ENCODE data around the gene BPIFA1. TPM values are rescaled to one million over a fixed set of nuclear protein-coding genes. Genes with fewer than 3 reads are reported as not detected.

BPIFA1 gene
- polyA plus RNA-seq, 1 experiment = not detected

DNA sequence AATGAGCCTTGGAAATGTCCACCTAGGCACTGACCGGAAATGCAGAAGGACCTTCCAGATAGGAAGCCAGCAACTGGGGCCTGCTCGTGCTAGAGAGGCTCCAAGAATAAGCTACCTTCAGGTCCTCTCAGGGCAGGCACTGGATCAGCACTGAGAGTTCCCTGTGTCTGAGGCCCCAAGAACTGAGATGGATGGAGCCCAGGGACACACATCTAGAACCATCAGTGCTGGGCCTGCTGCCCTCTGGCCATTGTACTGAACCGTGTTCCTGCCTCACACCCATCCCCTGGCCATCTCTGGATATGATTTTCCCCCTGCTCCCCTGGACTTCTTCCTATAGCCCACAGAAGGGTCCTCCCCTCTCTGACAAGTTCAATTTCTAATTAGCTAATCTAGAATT, 10.3 kb downstream of the BPIFA1 start:
- Histone ChIP-seq H3K27me3 (ENCODE audit: control insufficient read depth, insufficient read depth, low read length) (no peaks in the 10 kb centered on the region), H3K4me3 (ENCODE audit: low read depth, low read length) (no peak overlapping the region), H3K9me3 (ENCODE audit: control insufficient read depth, insufficient read depth, low read length) (no peaks in the 10 kb centered on the region), H3K27ac (ENCODE audit: low read depth, low read length) (no peak overlapping the region)
- POLR2A ChIA-PET = no interaction called here
- no peak for TF ChIP-seq CTCF (IDR thresholded peaks at IDR 0.05; ENCODE audit: low read depth, low read length)
- CTCF ChIA-PET = interaction anchor here (1.4 kb wide), 1 partner anchor 17 kb away, joined by 4 read pairs; no protein-coding TSS in a partner anchor
- DNase-seq (ENCODE audit: low read depth, low spot score) = no peak

DNA sequence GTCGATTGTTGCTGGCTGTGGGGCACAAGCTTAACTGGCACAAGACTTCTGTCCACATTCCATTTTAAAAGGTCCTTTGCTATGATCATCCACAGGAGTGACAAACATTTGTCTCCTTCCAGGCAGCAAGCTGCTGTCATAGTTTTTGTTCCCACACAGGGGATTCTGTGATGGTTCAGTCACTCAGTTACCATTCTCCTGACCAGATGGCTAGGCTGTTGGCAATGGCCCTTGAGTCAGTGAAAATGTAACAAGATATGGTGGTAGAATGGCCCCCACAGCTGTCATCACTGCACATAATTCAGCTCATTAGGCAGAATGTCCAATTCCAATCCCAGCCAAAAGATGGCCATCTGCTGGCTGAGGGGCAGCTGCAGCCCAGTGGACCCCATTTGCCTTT, 13.7 kb downstream of the BPIFA1 start:
- ChIA-PET POLR2A (no interaction called here), CTCF (no interaction called here)
- no peaks in the 10 kb centered on the region for H3K9me3 ChIP-seq (ENCODE audit: control insufficient read depth, insufficient read depth, low read length)

DNA sequence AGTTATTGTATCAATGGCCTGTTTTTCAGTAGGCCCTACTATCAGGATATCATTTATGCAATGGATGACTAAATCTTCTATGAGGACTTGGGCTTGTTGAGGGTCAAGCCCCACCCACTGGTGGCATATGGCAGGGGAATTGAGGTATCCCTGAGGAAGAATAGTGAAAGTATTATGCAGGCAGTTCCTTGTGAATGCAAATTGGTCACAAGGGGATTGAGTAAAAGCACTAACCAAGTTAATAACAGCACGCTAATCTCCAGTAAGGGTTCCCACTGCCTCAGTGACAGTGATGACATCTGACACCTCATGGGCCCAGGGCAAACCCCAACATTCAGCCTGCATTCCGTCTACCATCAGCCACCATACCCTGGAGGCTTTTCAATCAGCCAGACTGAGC, 14.9 kb downstream of the BPIFA1 start:
- no peak for TF ChIP-seq CTCF (IDR thresholded peaks at IDR 0.05; ENCODE audit: low read depth, low read length)
- ChIA-PET POLR2A (no interaction called here), CTCF (no interaction called here)
- no peak overlapping the region for H3K27ac ChIP-seq (ENCODE audit: low read depth, low read length)
- DNase-seq (ENCODE audit: low read depth, low spot score) = no peak
- no peak overlapping the region for H3K4me3 ChIP-seq (ENCODE audit: low read depth, low read length)
- no peaks in the 10 kb centered on the region for H3K9me3 ChIP-seq (ENCODE audit: control insufficient read depth, insufficient read depth, low read length)
- no peaks in the 10 kb centered on the region for H3K27me3 ChIP-seq (ENCODE audit: control insufficient read depth, insufficient read depth, low read length)

More for the DNA sequence above, 13.7 kb downstream of the BPIFA1 start:
- no peak overlapping the region for H3K27ac ChIP-seq (ENCODE audit: low read depth, low read length)
- no peak for TF ChIP-seq CTCF (IDR thresholded peaks at IDR 0.05; ENCODE audit: low read depth, low read length)
- H3K27me3 ChIP-seq (ENCODE audit: control insufficient read depth, insufficient read depth, low read length) = no peaks in the 10 kb centered on the region
- H3K4me3 ChIP-seq (ENCODE audit: low read depth, low read length) = no peak overlapping the region
- no peak for DNase-seq (ENCODE audit: low read depth, low spot score)

GRCh38 chr20:33251496-33251895, 15.7 kb downstream of the BPIFA1 start:
- POLR2A ChIA-PET = no interaction called here

GRCh38 chr20:33252460-33252859, 16.7 kb downstream of the BPIFA1 start:
- H3K9me3 ChIP-seq (ENCODE audit: control insufficient read depth, insufficient read depth, low read length) = no peaks in the 10 kb centered on the region
- CTCF ChIA-PET = no interaction called here
- POLR2A ChIA-PET = no interaction called here

More at GRCh38 chr20:33251496-33251895, 15.7 kb downstream of the BPIFA1 start:
- TF ChIP-seq CTCF (IDR thresholded peaks at IDR 0.05; ENCODE audit: low read depth, low read length) = no peak
- no peak overlapping the region for H3K27ac ChIP-seq (ENCODE audit: low read depth, low read length)
- H3K4me3 ChIP-seq (ENCODE audit: low read depth, low read length) = no peak overlapping the region
- no peaks in the 10 kb centered on the region for H3K9me3 ChIP-seq (ENCODE audit: control insufficient read depth, insufficient read depth, low read length)
- no peaks in the 10 kb centered on the region for H3K27me3 ChIP-seq (ENCODE audit: control insufficient read depth, insufficient read depth, low read length)
- DNase-seq (ENCODE audit: low read depth, low spot score) = no peak
- CTCF ChIA-PET = no interaction called here

More at GRCh38 chr20:33252460-33252859, 16.7 kb downstream of the BPIFA1 start:
- no peak for TF ChIP-seq CTCF (IDR thresholded peaks at IDR 0.05; ENCODE audit: low read depth, low read length)
- Histone ChIP-seq H3K4me3 (ENCODE audit: low read depth, low read length) (no peak overlapping the region), H3K27me3 (ENCODE audit: control insufficient read depth, insufficient read depth, low read length) (no peaks in the 10 kb centered on the region), H3K27ac (ENCODE audit: low read depth, low read length) (no peak overlapping the region)
- DNase-seq (ENCODE audit: low read depth, low spot score) = no peak
